Measurements from ENCODE around the gene ACAD8.

The ACAD8 gene

GRCh38 chr11:134257101-134257500, 3.7 kb downstream of the ACAD8 start:
- Histone ChIP-seq H3K18ac (ENCODE audit: low read length) (no peak overlapping the region), H2BK120ac (ENCODE audit: low read depth, low read length) (no peak overlapping the region), H3K4me3 (ENCODE audit: low read length) (no peak overlapping the region), H3K79me2 (ENCODE audit: control insufficient read depth, insufficient read depth, low read length) (no peaks in the 10 kb centered on the region), H3K27me3 (ENCODE audit: insufficient read depth, low read length, poor library complexity) (no peaks in the 10 kb centered on the region), H2BK5ac (ENCODE audit: low read length) (no peak overlapping the region), H4K5ac (ENCODE audit: low read length) (no peak overlapping the region), H2AK5ac (ENCODE audit: low read length) (no peak overlapping the region), H3K79me1 (ENCODE audit: low read length) (no peaks in the 10 kb centered on the region), H3K4me2 (ENCODE audit: low read length) (no peak overlapping the region), H3K56ac (ENCODE audit: low read length) (no peak overlapping the region), H3K23ac (ENCODE audit: low read length) (no peak overlapping the region), H3K4ac (ENCODE audit: low read depth, low read length) (no peak overlapping the region), H3K4me1 (ENCODE audit: control insufficient read depth, low read depth, low read length) (peaks cover 2% of the 10 kb centered on the region), H2BK15ac (replicated peaks; ENCODE audit: low read depth) (no peak overlapping the region), H3K9ac (ENCODE audit: low read length) (no peak overlapping the region), H3K36me3 (ENCODE audit: control insufficient read depth, insufficient read depth, low read length) (no peaks in the 10 kb centered on the region), H4K8ac (ENCODE audit: low read depth, low read length) (no peak overlapping the region), H3K27ac (ENCODE audit: low read depth, low read length) (no peak overlapping the region)
- no peak for DNase-seq
- WGBS (ENCODE audit: extremely low coverage, insufficient coverage, low lambda C conversion rate), result no CpG with 5 or more reads among the region's 11 CpGs

- WGBS (ENCODE audit: extremely low coverage, insufficient coverage, low lambda C conversion rate), result no CpG with 5 or more reads among the region's 4 CpGs
These were observed 5.2 kb downstream of the ACAD8 start for GRCh38 chr11:134258577-134258976.

GRCh38 chr11:134260503-134260902, 7.1 kb downstream of the ACAD8 start:
- H3K27ac ChIP-seq (ENCODE audit: low read depth, low read length), result no peak overlapping the region
- H3K4ac ChIP-seq (ENCODE audit: low read depth, low read length), result no peak overlapping the region
- no peak overlapping the region for H4K5ac ChIP-seq (ENCODE audit: low read length)
- H3K4me2 ChIP-seq (ENCODE audit: low read length), result no peak overlapping the region
- H2BK15ac ChIP-seq (replicated peaks; ENCODE audit: low read depth), result no peak overlapping the region
- H3K79me2 ChIP-seq (ENCODE audit: control insufficient read depth, insufficient read depth, low read length), result no peaks in the 10 kb centered on the region
- H3K27me3 ChIP-seq (ENCODE audit: insufficient read depth, low read length, poor library complexity), result no peaks in the 10 kb centered on the region
- no peak overlapping the region for H3K9ac ChIP-seq (ENCODE audit: low read length)
- no peaks in the 10 kb centered on the region for H3K36me3 ChIP-seq (ENCODE audit: control insufficient read depth, insufficient read depth, low read length)
- H3K56ac ChIP-seq (ENCODE audit: low read length), result no peak overlapping the region
- H3K4me1 ChIP-seq (ENCODE audit: control insufficient read depth, low read depth, low read length), result no peaks in the 10 kb centered on the region
- no peak overlapping the region for H4K8ac ChIP-seq (ENCODE audit: low read depth, low read length)
- H2AK5ac ChIP-seq (ENCODE audit: low read length), result no peak overlapping the region
- H3K4me3 ChIP-seq (ENCODE audit: low read length), result no peak overlapping the region
- no peak overlapping the region for H3K18ac ChIP-seq (ENCODE audit: low read length)
- no peaks in the 10 kb centered on the region for H3K79me1 ChIP-seq (ENCODE audit: low read length)
- H2BK120ac ChIP-seq (ENCODE audit: low read depth, low read length), result no peak overlapping the region
- H2BK5ac ChIP-seq (ENCODE audit: low read length), result no peak overlapping the region
- no peak for DNase-seq
- no peak overlapping the region for H3K23ac ChIP-seq (ENCODE audit: low read length)

More at GRCh38 chr11:134258577-134258976, 5.2 kb downstream of the ACAD8 start:
- Histone ChIP-seq H2BK120ac (ENCODE audit: low read depth, low read length) (no peak overlapping the region), H3K79me1 (ENCODE audit: low read length) (no peaks in the 10 kb centered on the region), H2BK15ac (replicated peaks; ENCODE audit: low read depth) (no peak overlapping the region), H3K18ac (ENCODE audit: low read length) (no peak overlapping the region), H3K23ac (ENCODE audit: low read length) (no peak overlapping the region), H3K79me2 (ENCODE audit: control insufficient read depth, insufficient read depth, low read length) (no peaks in the 10 kb centered on the region), H4K8ac (ENCODE audit: low read depth, low read length) (no peak overlapping the region), H3K27ac (ENCODE audit: low read depth, low read length) (no peak overlapping the region), H3K4me2 (ENCODE audit: low read length) (no peak overlapping the region), H3K4me3 (ENCODE audit: low read length) (no peak overlapping the region), H3K36me3 (ENCODE audit: control insufficient read depth, insufficient read depth, low read length) (no peaks in the 10 kb centered on the region), H3K4me1 (ENCODE audit: control insufficient read depth, low read depth, low read length) (no peaks in the 10 kb centered on the region), H4K5ac (ENCODE audit: low read length) (no peak overlapping the region), H3K56ac (ENCODE audit: low read length) (no peak overlapping the region), H3K9ac (ENCODE audit: low read length) (no peak overlapping the region), H2AK5ac (ENCODE audit: low read length) (no peak overlapping the region), H3K27me3 (ENCODE audit: insufficient read depth, low read length, poor library complexity) (no peaks in the 10 kb centered on the region), H2BK5ac (ENCODE audit: low read length) (no peak overlapping the region), H3K4ac (ENCODE audit: low read depth, low read length) (no peak overlapping the region)
- no peak for DNase-seq

GRCh38 chr11:134260983-134261382, 7.6 kb downstream of the ACAD8 start:
- Histone ChIP-seq H3K23ac (ENCODE audit: low read length) (no peak overlapping the region), H3K79me1 (ENCODE audit: low read length) (no peaks in the 10 kb centered on the region), H2BK15ac (replicated peaks; ENCODE audit: low read depth) (no peak overlapping the region), H2BK120ac (ENCODE audit: low read depth, low read length) (no peak overlapping the region), H3K4me3 (ENCODE audit: low read length) (no peak overlapping the region), H3K27me3 (ENCODE audit: insufficient read depth, low read length, poor library complexity) (no peaks in the 10 kb centered on the region), H4K8ac (ENCODE audit: low read depth, low read length) (no peak overlapping the region), H3K9ac (ENCODE audit: low read length) (no peak overlapping the region), H2AK5ac (ENCODE audit: low read length) (no peak overlapping the region), H3K4me2 (ENCODE audit: low read length) (no peak overlapping the region), H3K27ac (ENCODE audit: low read depth, low read length) (no peak overlapping the region), H3K4ac (ENCODE audit: low read depth, low read length) (no peak overlapping the region), H3K56ac (ENCODE audit: low read length) (no peak overlapping the region), H4K5ac (ENCODE audit: low read length) (no peak overlapping the region), H3K79me2 (ENCODE audit: control insufficient read depth, insufficient read depth, low read length) (no peaks in the 10 kb centered on the region), H3K4me1 (ENCODE audit: control insufficient read depth, low read depth, low read length) (no peaks in the 10 kb centered on the region), H2BK5ac (ENCODE audit: low read length) (no peak overlapping the region), H3K18ac (ENCODE audit: low read length) (no peak overlapping the region), H3K36me3 (ENCODE audit: control insufficient read depth, insufficient read depth, low read length) (no peaks in the 10 kb centered on the region)
- no CpG with 5 or more reads among the region's 16 CpGs for WGBS (ENCODE audit: extremely low coverage, insufficient coverage, low lambda C conversion rate)
- DNase-seq, result no peak

GRCh38 chr11:134261626-134262488, 8.5 kb downstream of the ACAD8 start:
- Histone ChIP-seq H3K23ac (ENCODE audit: low read length) (no peak overlapping the region), H3K4me1 (ENCODE audit: control insufficient read depth, low read depth, low read length) (no peaks in the 10 kb centered on the region), H2BK15ac (replicated peaks; ENCODE audit: low read depth) (no peak overlapping the region), H3K4ac (ENCODE audit: low read depth, low read length) (no peak overlapping the region), H4K8ac (ENCODE audit: low read depth, low read length) (no peak overlapping the region), H3K79me2 (ENCODE audit: control insufficient read depth, insufficient read depth, low read length) (no peaks in the 10 kb centered on the region), H3K9ac (ENCODE audit: low read length) (no peak overlapping the region), H3K18ac (ENCODE audit: low read length) (no peak overlapping the region), H3K27ac (ENCODE audit: low read depth, low read length) (no peak overlapping the region), H2BK5ac (ENCODE audit: low read length) (no peak overlapping the region), H3K36me3 (ENCODE audit: control insufficient read depth, insufficient read depth, low read length) (no peaks in the 10 kb centered on the region), H3K4me2 (ENCODE audit: low read length) (no peak overlapping the region), H2BK120ac (ENCODE audit: low read depth, low read length) (no peak overlapping the region), H3K27me3 (ENCODE audit: insufficient read depth, low read length, poor library complexity) (no peaks in the 10 kb centered on the region), H3K4me3 (ENCODE audit: low read length) (no peak overlapping the region), H2AK5ac (ENCODE audit: low read length) (no peak overlapping the region), H4K5ac (ENCODE audit: low read length) (no peak overlapping the region), H3K79me1 (ENCODE audit: low read length) (no peaks in the 10 kb centered on the region), H3K56ac (ENCODE audit: low read length) (no peak overlapping the region)
- no CpG with 5 or more reads among the region's 14 CpGs for WGBS (ENCODE audit: extremely low coverage, insufficient coverage, low lambda C conversion rate)
- DNase-seq, result peak; percentile 67

Measured in mesendoderm (in vitro differentiated cells).